Measurements from ENCODE around the gene UBE2S.
A peak's percentile ranks its signal among the peaks of the same experiment; 100 is the strongest.

UBE2S gene

DNA sequence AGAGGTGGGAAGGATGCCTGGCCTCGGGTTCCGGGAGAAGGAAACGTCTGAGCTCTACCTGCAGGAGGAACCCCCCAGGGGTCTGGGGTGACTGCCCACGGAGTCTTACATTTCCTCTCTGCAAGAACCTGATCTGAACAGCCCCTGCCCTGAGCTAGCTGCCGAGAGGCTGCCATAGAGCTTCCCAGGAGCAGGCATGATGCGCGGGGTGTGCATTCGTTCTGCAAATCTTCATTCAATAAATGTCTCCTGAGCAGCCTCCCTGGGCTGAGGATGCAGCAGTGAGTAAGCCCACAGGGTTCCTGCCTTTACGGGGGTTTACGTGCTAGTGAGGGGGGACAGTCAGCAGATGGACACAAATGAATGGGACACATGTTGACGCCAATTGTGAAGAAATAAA, 37.1 kb upstream of the UBE2S start:
- Histone ChIP-seq H3K9me3 (no peaks in the 10 kb centered on the region), H3K4me3 (no peak overlapping the region), H3K36me3 (replicated peaks) (no peaks in the 10 kb centered on the region), H3K4me1 (no peaks in the 10 kb centered on the region), H3K27me3 (ENCODE audit: low read depth) (peaks cover 56% of the 10 kb centered on the region)
- no peak for DNase-seq (ENCODE audit: low spot score in 2 of 2)
- in situ Hi-C loops (cut with MboI; ENCODE audit: low sequenced_read_pairs): no loop called here

DNA sequence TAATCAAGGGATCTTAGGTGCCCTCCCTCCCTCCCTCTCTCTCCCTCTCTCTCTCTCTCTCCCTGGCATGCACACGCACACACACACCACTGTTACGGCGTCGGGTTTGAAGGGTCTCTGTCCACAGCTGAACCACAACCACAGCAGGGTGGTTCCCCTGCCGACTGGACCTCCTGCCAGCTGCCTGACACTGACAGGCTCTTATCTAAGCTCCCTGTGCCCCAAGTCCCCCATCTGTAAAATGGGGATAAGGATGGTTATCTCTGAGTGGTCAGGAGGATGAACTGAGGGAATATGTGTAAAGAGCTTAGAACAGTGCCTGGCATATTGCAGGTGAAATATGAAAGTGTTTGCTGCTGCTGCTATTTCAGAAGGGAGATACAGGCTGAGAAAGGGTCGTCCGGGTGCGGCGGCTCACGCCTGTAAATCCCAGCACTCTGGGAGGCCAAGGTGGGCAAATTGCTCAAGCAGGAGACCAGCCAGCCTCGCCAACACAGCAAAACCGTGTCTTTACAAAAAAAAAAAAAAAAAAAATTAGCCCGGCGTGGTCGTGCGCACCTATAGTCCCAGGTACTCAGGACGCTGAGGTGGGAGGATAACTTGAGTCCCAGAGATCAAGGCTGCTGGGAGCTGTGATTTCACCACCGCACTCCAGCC, 36.4 kb upstream of the UBE2S start:
- no peak for DNase-seq (ENCODE audit: low spot score in 2 of 2)
- in situ Hi-C loops (cut with MboI; ENCODE audit: low sequenced_read_pairs): no loop called here
- no peaks in the 10 kb centered on the region for H3K4me1 ChIP-seq
- no peaks in the 10 kb centered on the region for H3K9me3 ChIP-seq
- no peak overlapping the region for H3K4me3 ChIP-seq
- peaks cover 50% of the 10 kb centered on the region for H3K27me3 ChIP-seq (ENCODE audit: low read depth)
- no peaks in the 10 kb centered on the region for H3K36me3 ChIP-seq (replicated peaks)

DNA sequence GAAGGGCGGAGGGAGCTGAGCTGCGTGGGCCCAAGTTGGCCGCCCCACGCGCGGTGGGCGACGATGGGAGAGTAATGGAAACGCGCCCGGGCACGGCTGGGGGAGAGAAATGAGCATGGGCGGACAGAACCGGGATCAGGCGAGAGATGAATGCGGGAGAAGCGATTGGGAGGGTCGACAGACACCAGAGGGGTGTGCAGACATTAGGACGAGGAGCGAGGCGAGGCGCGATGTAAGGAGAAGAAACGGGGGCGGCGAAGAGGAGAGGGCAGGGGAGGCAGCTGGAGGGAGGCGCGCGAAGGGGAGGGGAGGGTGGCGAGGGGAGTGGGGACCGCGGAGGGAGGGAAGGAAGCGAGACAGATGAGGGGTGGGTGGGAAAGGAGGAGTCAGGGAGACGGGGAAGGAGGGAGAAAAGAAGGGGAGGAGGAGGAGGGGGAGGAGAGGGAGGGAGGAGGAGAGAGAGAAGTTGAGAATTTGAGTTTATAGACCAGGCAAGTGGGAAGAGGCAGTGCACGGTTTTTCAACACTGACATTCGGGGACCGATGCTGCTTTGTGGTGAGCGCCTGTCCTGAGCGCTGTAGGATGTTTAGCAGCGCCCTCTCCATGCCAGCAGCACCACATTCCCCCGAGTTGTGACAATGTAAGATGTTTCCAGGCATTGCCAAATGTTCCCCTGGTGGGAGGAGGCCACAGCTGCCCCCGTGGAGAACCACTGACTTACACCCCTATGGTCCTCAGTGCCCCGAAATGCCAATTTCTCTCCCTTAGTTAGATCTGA, 35.6 kb upstream of the UBE2S start, which contains the start of gene SHISA7:
Gene SHISA7, minus strand, starts transcription at position 256 of the 779 bp plus-strand sequence. CDS start 437 bp downstream, outside the sequence.
- Histone ChIP-seq H3K4me3 (no peak within 1 kb of the TSS), H3K4me1 (no peaks in the 10 kb centered on the region), H3K36me3 (replicated peaks) (no peaks in the 10 kb centered on the region), H3K27me3 (ENCODE audit: low read depth) (peaks cover 50% of the 10 kb centered on the region), H3K9me3 (no peaks in the 10 kb centered on the region)
- in situ Hi-C loops (cut with MboI; ENCODE audit: low sequenced_read_pairs): no loop called here
- no peak for DNase-seq (ENCODE audit: low spot score in 2 of 2)

DNA sequence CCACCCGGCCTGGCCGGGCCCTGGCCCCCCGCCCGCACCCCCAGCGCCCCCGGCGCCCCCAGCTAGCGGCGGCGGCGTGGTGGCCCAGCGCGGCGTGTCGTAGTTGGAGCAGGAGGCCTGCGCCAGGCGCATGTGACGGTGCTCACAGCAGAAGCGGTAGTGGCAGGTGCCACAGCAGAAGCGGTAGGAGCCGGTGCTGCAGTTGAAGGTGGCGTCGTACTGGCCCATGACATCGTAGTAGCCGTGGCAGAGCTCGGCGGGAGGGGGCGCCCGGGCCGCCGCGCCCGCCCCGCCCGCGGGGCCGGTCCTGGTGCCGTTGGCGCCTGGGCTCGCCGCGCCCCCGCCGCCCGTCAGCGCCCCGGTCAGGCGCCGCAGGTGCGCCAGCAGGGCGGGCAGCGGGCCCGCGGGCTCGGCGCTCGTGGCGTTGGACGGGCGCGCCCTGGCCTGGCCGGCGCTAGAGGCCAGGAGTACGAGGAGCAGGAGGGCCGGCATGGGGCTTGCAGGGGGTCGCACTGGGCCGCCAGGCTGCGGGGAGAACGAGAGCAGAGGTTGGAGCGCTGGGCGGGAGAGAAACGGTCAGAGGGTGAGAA, 34.9 kb upstream of the UBE2S start:
- DNase-seq (ENCODE audit: low spot score in 2 of 2): no peak
- in situ Hi-C loops (cut with MboI; ENCODE audit: low sequenced_read_pairs): no loop called here
- peaks cover 50% of the 10 kb centered on the region for H3K27me3 ChIP-seq (ENCODE audit: low read depth)
- no peaks in the 10 kb centered on the region for H3K9me3 ChIP-seq
- no peak overlapping the region for H3K4me3 ChIP-seq
- H3K36me3 ChIP-seq (replicated peaks): no peaks in the 10 kb centered on the region
- no peaks in the 10 kb centered on the region for H3K4me1 ChIP-seq

DNA sequence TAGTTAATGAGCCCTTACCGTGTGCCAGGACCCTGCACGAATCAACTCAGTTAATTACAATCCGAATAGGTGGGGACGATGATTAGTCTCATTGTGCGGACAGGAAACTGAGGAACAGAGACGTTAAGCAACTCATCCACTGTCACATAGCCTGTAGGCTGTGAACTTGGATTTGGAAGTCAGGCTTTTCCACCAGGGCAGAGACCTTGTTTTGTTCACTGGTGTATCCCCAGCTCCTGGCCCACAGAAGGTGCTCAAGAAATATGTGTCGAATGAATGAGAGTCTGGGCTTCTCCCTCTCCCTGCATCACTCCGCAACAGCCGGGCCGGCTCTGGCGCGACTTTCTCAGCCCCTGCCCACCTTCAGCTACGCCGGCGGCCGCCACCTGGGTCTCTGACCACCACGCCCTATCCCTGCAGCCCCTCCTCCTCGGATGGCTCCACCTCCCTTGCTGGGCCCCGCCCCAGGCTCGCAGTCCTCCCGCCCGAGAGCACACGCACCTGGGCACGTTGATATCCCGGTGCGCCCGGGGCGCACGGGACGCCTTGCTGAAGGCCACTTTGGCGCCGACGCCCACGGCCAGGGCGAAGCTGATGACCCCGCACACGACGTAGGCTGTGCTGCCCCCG, 34.2 kb upstream of the UBE2S start:
- in situ Hi-C loops (cut with MboI; ENCODE audit: low sequenced_read_pairs): no loop called here
- Histone ChIP-seq H3K9me3 (no peaks in the 10 kb centered on the region), H3K4me1 (no peaks in the 10 kb centered on the region), H3K27me3 (ENCODE audit: low read depth) (peaks cover 45% of the 10 kb centered on the region), H3K4me3 (no peak overlapping the region), H3K36me3 (replicated peaks) (no peaks in the 10 kb centered on the region)
- no peak for DNase-seq (ENCODE audit: low spot score in 2 of 2)

DNA sequence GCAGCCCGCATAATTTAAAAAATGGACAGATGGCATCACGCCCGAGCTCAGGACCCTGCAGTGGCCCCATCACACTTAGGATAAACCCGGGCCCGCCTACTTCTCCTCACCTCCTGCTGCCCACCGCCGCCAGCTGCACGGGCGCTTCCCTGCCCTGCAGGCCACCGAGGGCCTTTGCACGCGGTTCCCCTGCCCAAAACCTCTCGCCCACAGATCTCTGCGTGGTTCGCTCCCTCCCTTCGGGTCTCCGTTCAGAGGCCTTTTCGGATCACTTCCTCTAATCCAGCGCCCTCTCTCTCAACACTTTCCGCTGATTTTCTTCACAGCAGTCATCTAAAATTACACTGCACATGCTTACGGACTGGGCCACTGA, 33.7 kb upstream of the UBE2S start:
- Histone ChIP-seq H3K4me1 (no peaks in the 10 kb centered on the region), H3K27me3 (ENCODE audit: low read depth) (peaks cover 42% of the 10 kb centered on the region), H3K9me3 (no peaks in the 10 kb centered on the region), H3K4me3 (no peak overlapping the region), H3K36me3 (replicated peaks) (no peaks in the 10 kb centered on the region)
- no peak for DNase-seq (ENCODE audit: low spot score in 2 of 2)
- in situ Hi-C loops (cut with MboI; ENCODE audit: low sequenced_read_pairs): no loop called here

DNA sequence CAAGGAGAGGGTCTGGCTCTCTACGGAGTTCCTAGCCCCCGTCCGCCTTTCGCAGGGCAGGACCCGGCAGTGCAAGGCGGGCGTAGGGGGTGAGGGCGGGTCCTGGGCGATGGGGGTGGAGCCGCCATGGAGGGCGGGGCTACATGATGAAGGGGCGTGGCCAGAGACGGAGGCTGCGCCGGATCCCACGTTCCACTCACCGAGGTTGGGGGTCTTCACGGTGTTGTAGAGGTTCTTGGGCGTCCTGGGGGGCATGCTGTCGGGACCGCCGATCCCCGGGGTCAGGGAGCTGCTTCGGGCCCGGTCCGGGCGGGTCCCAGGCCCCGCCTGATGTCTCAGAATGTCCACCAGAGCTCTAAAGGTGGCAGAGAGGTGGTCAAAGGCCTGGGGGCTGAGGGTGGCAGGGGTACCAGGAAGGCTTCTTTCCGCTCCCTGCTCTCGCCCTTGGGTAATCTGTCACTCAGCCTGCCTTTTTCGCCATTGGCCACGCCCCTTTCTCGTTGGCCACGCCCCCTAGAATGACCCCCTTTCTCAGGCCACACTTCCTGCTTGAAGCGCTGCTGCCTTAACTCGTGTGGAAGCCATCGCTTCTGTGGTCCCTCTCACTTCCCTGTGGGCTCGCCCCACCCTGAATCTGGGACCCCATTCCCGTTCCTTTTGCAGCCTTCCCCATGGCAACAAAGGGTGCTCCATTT, 33.0 kb upstream of the UBE2S start:
- peaks cover 40% of the 10 kb centered on the region for H3K27me3 ChIP-seq (ENCODE audit: low read depth)

DNA sequence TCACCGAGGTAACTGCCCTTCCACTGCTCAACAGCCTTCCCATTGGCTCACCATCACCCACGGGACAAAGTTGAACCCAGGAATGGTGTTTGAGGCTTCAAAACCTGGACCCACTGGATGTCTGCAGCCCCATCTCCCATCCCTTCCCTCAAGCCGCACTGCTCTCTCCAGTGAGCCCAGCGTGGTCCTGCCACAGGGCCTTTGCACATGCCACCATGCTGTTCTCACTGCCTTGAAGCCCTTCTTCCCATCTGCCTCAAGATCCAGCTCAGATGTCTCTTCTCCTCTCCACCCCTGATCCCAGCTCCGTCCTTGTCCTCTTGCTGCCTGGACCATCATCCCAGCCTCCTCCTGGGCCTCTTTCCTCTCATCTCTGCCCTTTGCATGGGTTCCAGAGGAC, 31.5 kb upstream of the UBE2S start:
- Histone ChIP-seq H3K4me1 (no peaks in the 10 kb centered on the region), H3K27me3 (ENCODE audit: low read depth) (peaks cover 27% of the 10 kb centered on the region), H3K36me3 (replicated peaks) (no peaks in the 10 kb centered on the region), H3K9me3 (no peaks in the 10 kb centered on the region), H3K4me3 (no peak overlapping the region)
- in situ Hi-C loops (cut with MboI; ENCODE audit: low sequenced_read_pairs): no loop called here
- DNase-seq (ENCODE audit: low spot score in 2 of 2): no peak

More for the DNA sequence above, 33.0 kb upstream of the UBE2S start:
- in situ Hi-C loops (cut with MboI; ENCODE audit: low sequenced_read_pairs): no loop called here
- DNase-seq (ENCODE audit: low spot score in 2 of 2): peak in 1 of 2 experiments; percentile 63
- Histone ChIP-seq H3K4me1 (no peaks in the 10 kb centered on the region), H3K9me3 (no peaks in the 10 kb centered on the region), H3K4me3 (no peak overlapping the region), H3K36me3 (replicated peaks) (no peaks in the 10 kb centered on the region)

DNA sequence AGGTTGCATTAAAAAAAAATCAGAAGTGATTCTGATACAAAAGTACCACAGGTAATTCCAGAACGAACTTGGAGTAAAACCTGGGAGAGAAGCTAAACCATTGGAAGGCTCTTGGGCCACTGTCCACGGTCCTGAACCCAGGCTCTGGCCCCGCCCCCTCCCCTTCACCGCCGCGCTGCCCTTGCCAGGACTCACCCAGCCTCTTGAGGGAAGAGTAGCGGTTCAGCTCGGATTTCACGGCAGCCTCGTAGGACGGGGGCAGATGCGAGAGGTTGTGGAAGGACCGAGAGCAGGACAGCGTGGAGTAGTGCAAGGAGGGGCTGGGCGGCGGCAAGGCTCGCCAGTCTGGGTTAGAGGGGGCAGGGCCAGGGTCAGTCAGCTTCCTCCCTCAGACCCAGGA, 29.8 kb upstream of the UBE2S start:
- Histone ChIP-seq H3K9me3 (no peaks in the 10 kb centered on the region), H3K4me3 (no peak overlapping the region), H3K36me3 (replicated peaks) (no peaks in the 10 kb centered on the region), H3K4me1 (no peaks in the 10 kb centered on the region), H3K27me3 (ENCODE audit: low read depth) (peaks cover 17% of the 10 kb centered on the region)
- in situ Hi-C loops (cut with MboI; ENCODE audit: low sequenced_read_pairs): no loop called here
- DNase-seq (ENCODE audit: low spot score in 2 of 2): peak; percentile 51 to 84

DNA sequence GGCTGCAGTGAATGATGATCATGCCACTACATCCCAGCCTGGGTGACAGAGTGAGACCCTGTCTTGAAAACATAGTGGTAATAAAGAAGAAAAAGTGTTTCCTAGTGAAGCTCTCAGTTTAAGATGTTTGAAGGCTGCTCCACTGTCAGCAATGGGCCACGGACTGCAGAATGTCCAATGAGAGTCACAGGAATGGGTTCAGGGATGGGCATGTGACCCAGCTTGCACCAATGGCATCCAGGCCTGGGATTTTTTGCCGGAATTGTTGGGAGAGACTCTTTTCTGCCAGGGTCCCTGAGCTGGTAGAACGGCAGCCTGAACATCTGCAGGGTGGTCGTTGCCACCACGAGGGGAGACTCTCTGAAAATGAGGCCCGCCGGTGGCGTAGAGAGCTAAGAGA, 29.3 kb upstream of the UBE2S start:
- Histone ChIP-seq H3K9me3 (no peaks in the 10 kb centered on the region), H3K4me1 (no peaks in the 10 kb centered on the region), H3K36me3 (replicated peaks) (no peaks in the 10 kb centered on the region), H3K27me3 (ENCODE audit: low read depth) (peaks cover 14% of the 10 kb centered on the region), H3K4me3 (no peak overlapping the region)
- no peak for DNase-seq (ENCODE audit: low spot score in 2 of 2)
- in situ Hi-C loops (cut with MboI; ENCODE audit: low sequenced_read_pairs): no loop called here

DNA sequence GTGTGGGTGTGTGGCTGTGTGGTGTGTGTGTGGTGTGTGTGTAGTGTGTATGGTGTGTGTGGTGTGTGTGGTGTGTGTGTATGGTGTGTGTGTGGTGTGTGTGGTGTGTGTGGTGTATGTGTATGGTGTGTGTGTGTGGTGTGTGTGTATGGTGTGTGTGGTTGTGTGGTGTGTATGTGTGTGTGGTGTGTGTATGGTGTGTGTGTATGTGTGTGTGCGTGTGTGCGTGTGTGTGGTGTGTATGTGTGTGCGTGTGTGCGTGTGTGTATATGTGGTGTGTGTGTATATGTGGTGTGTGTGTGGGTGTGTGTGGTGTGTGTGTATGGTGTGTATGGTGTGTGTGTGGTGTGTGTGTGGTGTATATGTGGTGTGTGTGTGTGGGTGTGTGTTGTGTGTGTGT, 27.4 kb upstream of the UBE2S start:
- no peaks in the 10 kb centered on the region for H3K9me3 ChIP-seq
- H3K4me3 ChIP-seq: no peak overlapping the region
- no peaks in the 10 kb centered on the region for H3K36me3 ChIP-seq (replicated peaks)
- no peak for DNase-seq (ENCODE audit: low spot score in 2 of 2)
- no peaks in the 10 kb centered on the region for H3K4me1 ChIP-seq
- no peaks in the 10 kb centered on the region for H3K27me3 ChIP-seq (ENCODE audit: low read depth)
- in situ Hi-C loops (cut with MboI; ENCODE audit: low sequenced_read_pairs): no loop called here

DNA sequence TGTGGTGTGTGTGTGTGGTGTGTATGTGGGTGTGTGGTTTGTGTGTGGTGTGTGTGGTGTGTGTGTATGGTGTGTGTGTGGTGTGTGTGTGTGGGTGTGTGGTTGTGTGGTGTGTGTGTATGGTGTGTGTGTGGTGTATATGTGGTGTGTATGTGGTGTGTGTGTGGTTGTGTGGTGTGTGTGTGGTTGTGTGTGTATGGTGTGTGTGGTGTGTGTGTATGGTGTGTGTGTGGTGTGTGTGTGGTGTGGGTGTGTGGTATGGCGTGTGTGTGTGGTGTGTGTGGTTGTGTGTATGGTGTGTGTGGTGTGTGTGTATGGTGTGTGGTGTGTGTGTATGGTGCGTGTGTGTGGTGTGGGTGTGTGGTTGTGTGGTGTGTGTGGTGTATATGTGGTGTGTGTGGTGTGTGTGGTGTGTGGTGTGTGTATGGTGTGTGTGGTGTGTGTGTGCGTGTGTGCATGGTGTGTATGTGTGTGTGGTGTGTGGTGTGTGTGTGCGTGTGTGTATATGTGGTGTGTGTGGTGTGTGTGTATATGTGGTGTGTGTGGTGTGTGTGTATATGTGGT, 26.9 kb upstream of the UBE2S start:
- Histone ChIP-seq H3K9me3 (no peaks in the 10 kb centered on the region), H3K4me1 (no peaks in the 10 kb centered on the region), H3K4me3 (no peak overlapping the region), H3K36me3 (replicated peaks) (no peaks in the 10 kb centered on the region), H3K27me3 (ENCODE audit: low read depth) (no peaks in the 10 kb centered on the region)
- in situ Hi-C loops (cut with MboI; ENCODE audit: low sequenced_read_pairs): no loop called here
- DNase-seq (ENCODE audit: low spot score in 2 of 2): no peak

DNA sequence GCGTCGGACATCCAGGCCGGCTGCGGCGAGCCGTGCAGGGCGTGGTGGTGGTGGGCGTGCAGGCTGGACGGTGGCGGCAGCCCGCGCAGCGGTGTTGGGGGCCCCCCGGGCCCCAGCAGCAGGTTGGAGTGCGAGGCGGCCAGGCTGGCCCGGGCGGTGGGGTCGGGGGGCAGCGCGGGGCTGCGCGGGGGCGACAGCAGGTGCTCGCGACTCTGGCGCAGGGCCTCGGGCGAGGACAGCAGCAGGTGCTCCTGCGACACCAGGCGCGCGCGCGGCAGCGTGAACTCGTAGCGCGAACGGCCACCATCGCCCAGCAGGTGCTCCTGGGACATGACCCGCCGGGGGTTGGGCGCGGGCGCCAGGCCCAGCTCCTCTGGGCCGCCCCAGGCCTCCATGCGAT, 25.7 kb upstream of the UBE2S start:
- in situ Hi-C loops (cut with MboI; ENCODE audit: low sequenced_read_pairs): no loop called here
- Histone ChIP-seq H3K4me3 (no peak overlapping the region), H3K4me1 (no peaks in the 10 kb centered on the region), H3K27me3 (ENCODE audit: low read depth) (no peaks in the 10 kb centered on the region), H3K36me3 (replicated peaks) (no peaks in the 10 kb centered on the region), H3K9me3 (no peaks in the 10 kb centered on the region)
- no peak for DNase-seq (ENCODE audit: low spot score in 2 of 2)
